ENCODE measurements around the gene NPPC. TPM values are rescaled to one million over a fixed set of nuclear protein-coding genes. Genes with fewer than 3 reads are reported as not detected.

Gene NPPC
- total RNA-seq, 1 experiment from 2014 or later: not detected

DNA sequence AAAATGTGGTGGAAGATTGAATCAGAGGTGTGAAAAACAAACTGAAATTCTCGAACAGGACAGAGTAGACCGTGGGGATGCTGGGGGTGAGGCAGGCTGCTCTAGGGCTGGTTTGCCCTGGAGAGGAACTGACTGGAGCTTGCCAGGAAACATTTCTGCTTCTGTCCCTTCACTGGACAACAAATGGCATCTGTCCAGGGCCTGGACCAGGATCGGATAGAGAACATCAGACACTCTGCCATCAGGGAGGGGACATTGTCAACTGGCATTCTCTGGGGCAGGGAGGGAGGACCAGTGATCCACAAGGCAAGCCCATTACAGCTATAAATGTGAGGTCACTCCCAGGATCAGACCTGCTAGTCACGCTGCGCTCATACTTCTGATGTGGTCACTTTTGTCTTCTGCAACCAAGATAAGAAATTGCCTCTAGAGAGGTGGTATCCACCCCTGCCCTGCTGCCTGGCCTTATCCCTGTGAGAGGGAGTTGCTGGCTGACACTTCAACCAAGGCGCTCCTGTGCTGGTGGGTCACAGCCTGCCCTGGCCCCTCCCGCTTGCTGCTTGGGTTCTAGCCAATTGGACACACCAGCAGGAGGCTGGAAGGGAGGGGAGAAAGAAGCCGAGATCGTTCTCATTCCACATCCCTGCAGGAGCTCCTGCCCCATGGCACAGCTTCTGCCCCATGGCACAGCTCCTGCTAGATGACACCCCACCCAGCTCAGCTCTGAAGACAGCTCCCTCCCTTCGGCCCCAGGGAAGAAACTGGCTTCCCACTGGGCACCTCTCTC is 8.7 kb downstream of the NPPC start:
- TF ChIP-seq EZH2 (IDR thresholded peaks at IDR 0.05; ENCODE audit: low read length, unreplicated experiment) (no peak), EZH2phosphoT487 (IDR thresholded peaks at IDR 0.05; ENCODE audit: borderline replicate concordance, low read length) (no peak)
- TF ChIP-seq, protein P1, sequence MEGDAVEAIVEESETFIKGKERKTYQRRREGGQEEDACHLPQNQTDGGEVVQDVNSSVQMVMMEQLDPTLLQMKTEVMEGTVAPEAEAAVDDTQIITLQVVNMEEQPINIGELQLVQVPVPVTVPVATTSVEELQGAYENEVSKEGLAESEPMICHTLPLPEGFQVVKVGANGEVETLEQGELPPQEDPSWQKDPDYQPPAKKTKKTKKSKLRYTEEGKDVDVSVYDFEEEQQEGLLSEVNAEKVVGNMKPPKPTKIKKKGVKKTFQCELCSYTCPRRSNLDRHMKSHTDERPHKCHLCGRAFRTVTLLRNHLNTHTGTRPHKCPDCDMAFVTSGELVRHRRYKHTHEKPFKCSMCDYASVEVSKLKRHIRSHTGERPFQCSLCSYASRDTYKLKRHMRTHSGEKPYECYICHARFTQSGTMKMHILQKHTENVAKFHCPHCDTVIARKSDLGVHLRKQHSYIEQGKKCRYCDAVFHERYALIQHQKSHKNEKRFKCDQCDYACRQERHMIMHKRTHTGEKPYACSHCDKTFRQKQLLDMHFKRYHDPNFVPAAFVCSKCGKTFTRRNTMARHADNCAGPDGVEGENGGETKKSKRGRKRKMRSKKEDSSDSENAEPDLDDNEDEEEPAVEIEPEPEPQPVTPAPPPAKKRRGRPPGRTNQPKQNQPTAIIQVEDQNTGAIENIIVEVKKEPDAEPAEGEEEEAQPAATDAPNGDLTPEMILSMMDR (conservative IDR thresholded peaks at IDR 0.05; ENCODE audit: low read depth, low read length): no peak
- ChIA-PET CTCF (interaction anchor here (0.7 kb wide), 1 partner anchor 184 kb away, joined by 11 read pairs; no protein-coding TSS in a partner anchor), POLR2A (ENCODE audit: unreplicated experiment) (no interaction called here)
- no peaks in the 10 kb centered on the region for H3F3A ChIP-seq (ENCODE audit: low read length, unreplicated experiment)
- no peaks in the 10 kb centered on the region for H3K36me3 ChIP-seq (ENCODE audit: low read depth, low read length)
- no TSS peak for BruUV-seq (replicated peaks)
- H3K27me3 ChIP-seq (ENCODE audit: low read length): no peaks in the 10 kb centered on the region
- no peak overlapping the region for H3K27ac ChIP-seq (ENCODE audit: low read length)
- H4K20me1 ChIP-seq (ENCODE audit: low read length): no peaks in the 10 kb centered on the region
- H3K4me1 ChIP-seq (ENCODE audit: insufficient read depth, low read length): no peaks in the 10 kb centered on the region
- ATAC-seq: peak; percentile 35; the same call in 1 of the 2 replicates
- no peak overlapping the region for H2AFZ ChIP-seq (ENCODE audit: low read length)
- DNase-seq: no peak
- no peaks in the 10 kb centered on the region for H3K79me2 ChIP-seq (ENCODE audit: low read length)
- intact Hi-C loops (cut with micrococcal nuclease): no loop called here
- no peak overlapping the region for H3K4me2 ChIP-seq (ENCODE audit: low read length)
- no peak overlapping the region for H3K4me3 ChIP-seq (ENCODE audit: low read length)
- no peaks in the 10 kb centered on the region for H3K9me2 ChIP-seq (replicated peaks; ENCODE audit: low read length)
- H3K9ac ChIP-seq (ENCODE audit: low read length): no peak overlapping the region
- no peaks in the 10 kb centered on the region for H3K9me3 ChIP-seq (ENCODE audit: low read length)

GRCh38 chr2:231914077-231914690 is 12.0 kb downstream of the NPPC start:
- BruUV-seq (replicated peaks): no TSS peak
- DNase-seq: no peak
- no peaks in the 10 kb centered on the region for H3K9me3 ChIP-seq (ENCODE audit: low read length)
- no peak overlapping the region for H3K27ac ChIP-seq (ENCODE audit: low read length)
- H3K9me2 ChIP-seq (replicated peaks; ENCODE audit: low read length): no peaks in the 10 kb centered on the region
- TF ChIP-seq EZH2 (IDR thresholded peaks at IDR 0.05; ENCODE audit: low read length, unreplicated experiment): no peak
- TF ChIP-seq, protein P1 (conservative IDR thresholded peaks at IDR 0.05; ENCODE audit: low read depth, low read length): no peak
- TF ChIP-seq EZH2phosphoT487 (IDR thresholded peaks at IDR 0.05; ENCODE audit: borderline replicate concordance, low read length): no peak
- H4K20me1 ChIP-seq (ENCODE audit: low read length): no peaks in the 10 kb centered on the region
- no peak overlapping the region for H3K4me2 ChIP-seq (ENCODE audit: low read length)
- no peaks in the 10 kb centered on the region for H3K36me3 ChIP-seq (ENCODE audit: low read depth, low read length)
- no peaks in the 10 kb centered on the region for H3F3A ChIP-seq (ENCODE audit: low read length, unreplicated experiment)
- no peaks in the 10 kb centered on the region for H3K4me1 ChIP-seq (ENCODE audit: insufficient read depth, low read length)
- CTCF ChIA-PET: no interaction called here
- POLR2A ChIA-PET (ENCODE audit: unreplicated experiment): no interaction called here
- H3K27me3 ChIP-seq (ENCODE audit: low read length): no peaks in the 10 kb centered on the region
- no peak overlapping the region for H3K9ac ChIP-seq (ENCODE audit: low read length)
- H3K4me3 ChIP-seq (ENCODE audit: low read length): no peak overlapping the region
- no peak overlapping the region for H2AFZ ChIP-seq (ENCODE audit: low read length)
- ATAC-seq: no peak
- H3K79me2 ChIP-seq (ENCODE audit: low read length): no peaks in the 10 kb centered on the region
- intact Hi-C loops (cut with micrococcal nuclease): no loop called here

GRCh38 chr2:231911381-231911780 is 14.8 kb downstream of the NPPC start:
- TF ChIP-seq EZH2phosphoT487 (IDR thresholded peaks at IDR 0.05; ENCODE audit: borderline replicate concordance, low read length) (no peak), EZH2 (IDR thresholded peaks at IDR 0.05; ENCODE audit: low read length, unreplicated experiment) (no peak)
- TF ChIP-seq, protein P1 (conservative IDR thresholded peaks at IDR 0.05; ENCODE audit: low read depth, low read length): no peak
- Histone ChIP-seq H3K9me2 (replicated peaks; ENCODE audit: low read length) (no peaks in the 10 kb centered on the region), H3K36me3 (ENCODE audit: low read depth, low read length) (no peaks in the 10 kb centered on the region), H3K4me1 (ENCODE audit: insufficient read depth, low read length) (no peaks in the 10 kb centered on the region), H2AFZ (ENCODE audit: low read length) (no peak overlapping the region), H3K9ac (ENCODE audit: low read length) (no peak overlapping the region), H3F3A (ENCODE audit: low read length, unreplicated experiment) (no peaks in the 10 kb centered on the region), H3K4me3 (ENCODE audit: low read length) (no peak overlapping the region), H3K4me2 (ENCODE audit: low read length) (no peak overlapping the region), H4K20me1 (ENCODE audit: low read length) (no peaks in the 10 kb centered on the region), H3K79me2 (ENCODE audit: low read length) (no peaks in the 10 kb centered on the region), H3K27me3 (ENCODE audit: low read length) (no peaks in the 10 kb centered on the region), H3K9me3 (ENCODE audit: low read length) (no peaks in the 10 kb centered on the region), H3K27ac (ENCODE audit: low read length) (no peak overlapping the region)
- DNase-seq (no peak), ATAC-seq (no peak)
- CTCF ChIA-PET: interaction anchor here (0.7 to 0.9 kb wide), 2 partner anchors 11 to 433 kb away, joined by 4 read pairs; no protein-coding TSS in a partner anchor
- intact Hi-C loops (cut with micrococcal nuclease): no loop called here
- BruUV-seq (replicated peaks): no TSS peak
- POLR2A ChIA-PET (ENCODE audit: unreplicated experiment): no interaction called here
